ENCODE measurements around the gene DMD.

DMD gene

GRCh38 chrX:31449965-31450364 is 1761.4 kb downstream of the DMD start:
- no peak for TF ChIP-seq CTCF (conservative IDR thresholded peaks at IDR 0.05)
- no peak overlapping the region for H3K27ac ChIP-seq

GRCh38 chrX:31449081-31449480 is 1762.3 kb downstream of the DMD start:
- no peak for TF ChIP-seq CTCF (conservative IDR thresholded peaks at IDR 0.05)
- H3K27ac ChIP-seq: no peak overlapping the region

- no peak overlapping the region for H3K27ac ChIP-seq
- TF ChIP-seq CTCF (conservative IDR thresholded peaks at IDR 0.05): no peak
These were observed 1765.8 kb downstream of the DMD start for GRCh38 chrX:31445542-31445941.

GRCh38 chrX:31443654-31444053 is 1767.7 kb downstream of the DMD start:
- TF ChIP-seq CTCF (conservative IDR thresholded peaks at IDR 0.05): no peak
- no peak overlapping the region for H3K27ac ChIP-seq

- no peak for TF ChIP-seq CTCF (conservative IDR thresholded peaks at IDR 0.05)
- no peak overlapping the region for H3K27ac ChIP-seq
These were observed 1770.8 kb downstream of the DMD start for GRCh38 chrX:31440546-31440945.

GRCh38 chrX:31436424-31436823 is 1774.9 kb downstream of the DMD start:
- no peak overlapping the region for H3K27ac ChIP-seq
- TF ChIP-seq CTCF (conservative IDR thresholded peaks at IDR 0.05): no peak

GRCh38 chrX:31435592-31435991 is 1775.8 kb downstream of the DMD start:
- no peak overlapping the region for H3K27ac ChIP-seq
- no peak for TF ChIP-seq CTCF (conservative IDR thresholded peaks at IDR 0.05)

- no peak for TF ChIP-seq CTCF (conservative IDR thresholded peaks at IDR 0.05)
- no peak overlapping the region for H3K27ac ChIP-seq
These were observed 1777.5 kb downstream of the DMD start for GRCh38 chrX:31433856-31434255.

All from VCaP (cell line).